PC-3 (cell line): ENCODE data around the gene ZNF275.

Experiments used
- EZH2phosphoT487 ChIP-seq: fragments of 300-600 bp; sonication (generic); IDR thresholded peaks from 2 replicates; pipeline ENCODE4 v1.6.1; 2018; ENCODE audit warnings: mild to moderate bottlenecking, antibody characterized with exemption, low read length, borderline replicate concordance
- TF ChIP-seq, protein P1 (sequence below): fragments of 300-600 bp; sonication (generic); conservative IDR thresholded peaks from 2 replicates; pipeline ENCODE4 v1.5.1; 2017; ENCODE audit warnings: antibody characterized with exemption, low read depth, mild to moderate bottlenecking, low read length

- TF ChIP-seq, protein P1, sequence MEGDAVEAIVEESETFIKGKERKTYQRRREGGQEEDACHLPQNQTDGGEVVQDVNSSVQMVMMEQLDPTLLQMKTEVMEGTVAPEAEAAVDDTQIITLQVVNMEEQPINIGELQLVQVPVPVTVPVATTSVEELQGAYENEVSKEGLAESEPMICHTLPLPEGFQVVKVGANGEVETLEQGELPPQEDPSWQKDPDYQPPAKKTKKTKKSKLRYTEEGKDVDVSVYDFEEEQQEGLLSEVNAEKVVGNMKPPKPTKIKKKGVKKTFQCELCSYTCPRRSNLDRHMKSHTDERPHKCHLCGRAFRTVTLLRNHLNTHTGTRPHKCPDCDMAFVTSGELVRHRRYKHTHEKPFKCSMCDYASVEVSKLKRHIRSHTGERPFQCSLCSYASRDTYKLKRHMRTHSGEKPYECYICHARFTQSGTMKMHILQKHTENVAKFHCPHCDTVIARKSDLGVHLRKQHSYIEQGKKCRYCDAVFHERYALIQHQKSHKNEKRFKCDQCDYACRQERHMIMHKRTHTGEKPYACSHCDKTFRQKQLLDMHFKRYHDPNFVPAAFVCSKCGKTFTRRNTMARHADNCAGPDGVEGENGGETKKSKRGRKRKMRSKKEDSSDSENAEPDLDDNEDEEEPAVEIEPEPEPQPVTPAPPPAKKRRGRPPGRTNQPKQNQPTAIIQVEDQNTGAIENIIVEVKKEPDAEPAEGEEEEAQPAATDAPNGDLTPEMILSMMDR: no peak
- TF ChIP-seq EZH2phosphoT487: no peak
These were observed 12.4 kb upstream of the ZNF275 start, which contains the start of gene PNMA6F for GRCh38 chrX:153321381-153322124.
